Measurements from ENCODE around the gene SUSD4.

DNA sequence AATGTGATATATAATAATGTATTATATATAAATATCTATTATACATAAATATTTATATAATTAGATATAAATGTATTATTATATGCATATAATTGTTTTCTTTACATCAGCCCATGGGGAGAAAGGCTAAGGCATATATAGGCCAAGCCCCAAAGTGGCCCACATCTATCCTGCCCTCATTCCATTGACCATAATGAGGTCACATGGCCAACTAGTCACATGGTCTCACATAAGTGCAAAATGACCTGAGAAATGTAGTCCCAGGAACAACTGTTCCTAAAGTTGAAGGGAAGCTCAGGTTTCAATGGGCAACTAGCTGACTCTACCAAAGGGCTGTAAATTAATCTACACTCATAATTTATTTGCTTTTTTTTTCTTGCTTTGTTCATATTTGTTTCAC lies 14.8 kb upstream of the SUSD4 start:
- TF ChIP-seq CTCF (IDR thresholded peaks at IDR 0.05): no peak
- no peak for TF ChIP-seq POLR2A (IDR thresholded peaks at IDR 0.05)
- no peak for TF ChIP-seq EP300 (IDR thresholded peaks at IDR 0.05)
